Muscle of leg (tissue), 11 donors: ENCODE measurements around the gene MARCO. TPM values are rescaled to one million over a fixed set of nuclear protein-coding genes. Genes with fewer than 3 reads are reported as not detected.
"Not testable (repeated sequence)": the region's sequence is repeated elsewhere in the genome, so short reads cannot be mapped to it uniquely, and the experiment has no call there.

Source experiments
- DNase-seq: peaks from one replicate; pipeline ENCODE4 v3.0.0; 2013
- H3K27ac ChIP-seq: one replicate; pipeline ENCODE4 v1.5.1; 2013; ENCODE audit warnings: mild to moderate bottlenecking, low read length, control low read depth
- H3K27me3 ChIP-seq: one replicate; pipeline ENCODE4 v1.6.1; 2013; ENCODE audit warnings: low read length; ENCODE audit not compliant: control insufficient read depth, insufficient read depth
- H3K36me3 ChIP-seq: one replicate; pipeline ENCODE4 v1.6.1; 2013; ENCODE audit warnings: low read length; ENCODE audit not compliant: control insufficient read depth, insufficient read depth
- H3K4me1 ChIP-seq: one replicate; pipeline ENCODE4 v1.6.1; 2013; ENCODE audit warnings: low read length; ENCODE audit not compliant: control insufficient read depth, insufficient read depth
- H3K4me3 ChIP-seq: one replicate; pipeline ENCODE4 v1.5.1; 2013; ENCODE audit warnings: low read length, control low read depth
- H3K9me3 ChIP-seq: replicated peaks from 2 replicates; pipeline ENCODE4 v1.6.1; 2013; ENCODE audit warnings: low read depth, low read length; ENCODE audit not compliant: control insufficient read depth
- WGBS: methylation state at CpG from one replicate; pipeline ENCODE4 v1.1.5; 2013; ENCODE audit warnings: missing lambda C conversion rate; ENCODE audit not compliant: insufficient coverage; 5-methylcytosine and 5-hydroxymethylcytosine counted together
- polyA plus RNA-seq, 8 donors: library from polyadenylated mRNA; unstranded; fragments of 120-200 nt; gene quantifications; one replicate each; pipeline versions ENCODE4 v1.2.1 to v1.2.3, GENCODE V29; 2013; ENCODE audit warnings: inconsistent platforms in 1 of 8, low replicate concordance in 1 of 8; ENCODE audit not compliant: insufficient read length in 8 of 8, insufficient read depth in 1 of 8
- total RNA-seq: library from RNA; stranded (reverse); fragments of 120-200 nt; gene quantifications from one replicate; pipeline ENCODE4 v1.2.4, GENCODE V29; 2013

Gene MARCO
- total and polyA plus RNA-seq, 9 donors: 0.98 to 2.0 (median 1.2) TPM

- H3K9me3 ChIP-seq, H3K4me1 ChIP-seq, H3K36me3 ChIP-seq, H3K27me3 ChIP-seq, H3K27ac ChIP-seq, H3K4me3 ChIP-seq: not testable (repeated sequence)
- peak; percentile 42 for DNase-seq
- WGBS: no CpG with 5 or more reads among the region's 3 CpGs
These were observed 6.3 kb downstream of the MARCO start for GRCh38 chr2:118948266-118948665.

- Histone ChIP-seq H3K4me3 (no peak overlapping the region), H3K27ac (no peak overlapping the region), H3K9me3 (no peaks in the 10 kb centered on the region), H3K27me3 (no peaks in the 10 kb centered on the region), H3K36me3 (no peaks in the 10 kb centered on the region), H3K4me1 (no peaks in the 10 kb centered on the region)
- peak; percentile 52 for DNase-seq
- 71% methylated on average over 5 of the region's 8 CpGs for WGBS
These were observed 12.5 kb downstream of the MARCO start for GRCh38 chr2:118954297-118955060.

- Histone ChIP-seq H3K27ac (no peak overlapping the region), H3K4me1 (peaks cover 6% of the 10 kb centered on the region), H3K4me3 (no peak overlapping the region), H3K36me3 (no peaks in the 10 kb centered on the region), H3K27me3 (no peaks in the 10 kb centered on the region), H3K9me3 (no peaks in the 10 kb centered on the region)
- WGBS: 60% methylated on average over 2 of the region's 3 CpGs
- DNase-seq: no peak
These were observed 23.7 kb downstream of the MARCO start for GRCh38 chr2:118965737-118966136.

- no peak overlapping the region for H3K27ac ChIP-seq
- H3K9me3 ChIP-seq: no peaks in the 10 kb centered on the region
- DNase-seq: no peak
- no peak overlapping the region for H3K4me3 ChIP-seq
- 57% methylated on average over 2 of the region's 6 CpGs for WGBS
- H3K27me3 ChIP-seq: no peaks in the 10 kb centered on the region
- no peaks in the 10 kb centered on the region for H3K36me3 ChIP-seq
- H3K4me1 ChIP-seq: peaks cover 11% of the 10 kb centered on the region
These were observed 25.3 kb downstream of the MARCO start for GRCh38 chr2:118967124-118967880.

- no peaks in the 10 kb centered on the region for H3K27me3 ChIP-seq
- no peaks in the 10 kb centered on the region for H3K36me3 ChIP-seq
- H3K4me3 ChIP-seq: no peak overlapping the region
- WGBS: no CpG with 5 or more reads among the region's 3 CpGs
- peaks cover 11% of the 10 kb centered on the region for H3K4me1 ChIP-seq
- peak; percentile 14 for DNase-seq
- no peaks in the 10 kb centered on the region for H3K9me3 ChIP-seq
- no peak overlapping the region for H3K27ac ChIP-seq
These were observed 26.0 kb downstream of the MARCO start for GRCh38 chr2:118968042-118968441.

- H3K4me1 ChIP-seq: peaks cover 11% of the 10 kb centered on the region
- no peak for DNase-seq
- 86% methylated on average over 6 of the region's 7 CpGs for WGBS
- H3K36me3 ChIP-seq: no peaks in the 10 kb centered on the region
- H3K27me3 ChIP-seq: no peaks in the 10 kb centered on the region
- H3K27ac ChIP-seq: no peak overlapping the region
- no peaks in the 10 kb centered on the region for H3K9me3 ChIP-seq
- H3K4me3 ChIP-seq: no peak overlapping the region
These were observed 27.2 kb downstream of the MARCO start for GRCh38 chr2:118968961-118969733.

- H3K9me3 ChIP-seq: no peaks in the 10 kb centered on the region
- H3K4me1 ChIP-seq: peaks cover 11% of the 10 kb centered on the region
- WGBS: 86% methylated on average over 16 of the region's 16 CpGs
- no peak for DNase-seq
- H3K36me3 ChIP-seq: no peaks in the 10 kb centered on the region
- H3K27me3 ChIP-seq: no peaks in the 10 kb centered on the region
- H3K27ac ChIP-seq: no peak overlapping the region
- H3K4me3 ChIP-seq: no peak overlapping the region
These were observed 27.9 kb downstream of the MARCO start for GRCh38 chr2:118969734-118970395.

- no peaks in the 10 kb centered on the region for H3K27me3 ChIP-seq
- H3K36me3 ChIP-seq: no peaks in the 10 kb centered on the region
- DNase-seq: peak; percentile 39
- no peak overlapping the region for H3K27ac ChIP-seq
- WGBS: 64% methylated on average over 8 of the region's 10 CpGs
- H3K4me3 ChIP-seq: no peak overlapping the region
- no peaks in the 10 kb centered on the region for H3K9me3 ChIP-seq
- peaks cover 11% of the 10 kb centered on the region for H3K4me1 ChIP-seq
These were observed 28.6 kb downstream of the MARCO start for GRCh38 chr2:118970396-118971135.

- 74% methylated on average over 4 of the region's 8 CpGs for WGBS
- no peak for DNase-seq
- Histone ChIP-seq H3K36me3 (no peaks in the 10 kb centered on the region), H3K9me3 (no peaks in the 10 kb centered on the region), H3K27me3 (no peaks in the 10 kb centered on the region), H3K4me1 (peaks cover 11% of the 10 kb centered on the region), H3K4me3 (no peak overlapping the region), H3K27ac (no peak overlapping the region)
These were observed 29.5 kb downstream of the MARCO start for GRCh38 chr2:118971245-118972122.
